GM21529 (cell line): ENCODE data around the gene HEMGN.

Experiments
- ATAC-seq: cut with Tn5 transposase; IDR thresholded peaks from one replicate; pipeline ENCODE4 v1.9.1; 2021; ENCODE audit not compliant: unreplicated experiment

The HEMGN gene

GRCh38 chr9:97900738-97901565 lies 37.0 kb downstream of the HEMGN start:
- no peak for ATAC-seq

- ATAC-seq: no peak
These were observed 37.8 kb downstream of the HEMGN start for GRCh38 chr9:97900103-97900737.

DNA sequence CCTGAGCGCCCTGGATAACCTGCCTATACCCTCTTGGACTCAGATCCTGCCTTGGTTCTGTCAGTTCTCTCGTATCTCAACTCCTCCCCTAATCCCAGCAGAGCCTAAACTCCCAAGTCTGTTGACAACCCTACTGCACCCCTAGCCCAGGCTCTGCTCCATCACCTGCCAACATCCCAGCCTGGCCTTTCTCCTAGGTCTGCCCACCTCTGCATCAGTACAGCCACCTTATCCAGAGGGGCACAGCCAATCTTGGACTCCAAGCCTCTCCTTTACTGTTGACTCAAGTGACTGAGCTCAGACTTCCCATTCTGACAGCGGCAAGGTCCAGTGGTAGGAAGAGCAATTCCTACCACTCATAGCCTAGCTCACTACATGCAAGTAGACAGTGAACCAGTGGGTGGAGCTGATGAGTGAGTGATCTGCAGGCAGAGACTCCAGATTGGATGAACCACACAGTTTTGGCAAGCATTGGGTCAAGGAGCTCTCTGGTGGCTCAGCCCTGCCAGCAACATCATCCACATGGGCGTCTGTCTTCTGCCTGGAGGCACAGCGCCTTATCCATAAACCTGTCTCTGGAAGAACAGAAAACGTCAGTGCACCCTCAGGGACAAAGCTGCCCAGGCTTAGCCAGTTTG lies 42.2 kb downstream of the HEMGN start:
- no peak for ATAC-seq

DNA sequence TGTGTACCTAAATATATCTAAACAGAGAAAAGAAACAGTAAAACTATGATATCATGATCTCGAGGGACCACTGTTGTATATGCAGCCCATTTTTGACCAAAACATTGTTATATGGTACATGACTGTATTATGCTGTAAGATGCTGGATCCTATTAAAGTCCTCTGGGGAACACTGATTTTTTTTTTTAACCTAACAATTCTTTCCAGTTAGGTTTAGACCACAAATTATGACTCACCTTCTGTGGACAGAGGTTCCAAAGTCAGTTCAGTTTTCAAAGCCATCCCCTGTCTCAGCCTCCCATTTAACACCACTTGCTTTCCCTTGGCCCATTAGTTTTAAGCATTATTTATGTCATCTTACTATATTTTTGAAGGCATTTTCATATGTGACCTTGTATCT lies 42.8 kb downstream of the HEMGN start:
- ATAC-seq: no peak

GRCh38 chr9:97892421-97892820 lies 45.6 kb downstream of the HEMGN start:
- no peak for ATAC-seq

GRCh38 chr9:97891736-97892135 lies 46.2 kb downstream of the HEMGN start:
- no peak for ATAC-seq

GRCh38 chr9:97889941-97890887 lies 47.8 kb downstream of the HEMGN start:
- no peak for ATAC-seq

GRCh38 chr9:97880336-97880735 lies 57.6 kb downstream of the HEMGN start:
- ATAC-seq: no peak
